Measurements from ENCODE around the gene CIBAR2.

CIBAR2 gene

GRCh38 chr16:85100265-85100664, 12.0 kb downstream of the CIBAR2 start:
- no peak for DNase-seq

- no peak for DNase-seq
Observed at GRCh38 chr16:85098565-85098964, 13.7 kb downstream of the CIBAR2 start.

DNA sequence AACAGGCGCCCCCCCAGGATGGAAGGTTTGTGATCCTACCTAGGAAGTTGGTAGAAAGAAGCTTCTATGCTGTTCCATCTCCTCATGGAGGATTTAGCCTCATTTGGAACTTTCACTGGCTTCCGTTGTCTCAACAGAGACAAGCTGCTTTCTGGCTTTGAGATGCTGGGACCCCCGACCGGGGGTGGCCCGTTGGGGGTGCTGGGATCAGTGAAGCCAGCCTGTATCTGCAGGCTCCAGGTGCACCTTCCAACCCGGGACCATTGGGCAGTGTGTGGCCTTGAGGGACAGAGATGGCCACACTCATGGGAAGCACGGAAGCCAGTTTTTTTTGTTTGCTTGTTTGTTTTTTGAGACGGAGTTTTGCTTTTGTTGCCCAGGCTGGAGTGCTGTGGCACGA, 15.4 kb downstream of the CIBAR2 start:
- no peak for DNase-seq

GRCh38 chr16:85094812-85095211, 17.5 kb downstream of the CIBAR2 start:
- DNase-seq, result no peak

DNA sequence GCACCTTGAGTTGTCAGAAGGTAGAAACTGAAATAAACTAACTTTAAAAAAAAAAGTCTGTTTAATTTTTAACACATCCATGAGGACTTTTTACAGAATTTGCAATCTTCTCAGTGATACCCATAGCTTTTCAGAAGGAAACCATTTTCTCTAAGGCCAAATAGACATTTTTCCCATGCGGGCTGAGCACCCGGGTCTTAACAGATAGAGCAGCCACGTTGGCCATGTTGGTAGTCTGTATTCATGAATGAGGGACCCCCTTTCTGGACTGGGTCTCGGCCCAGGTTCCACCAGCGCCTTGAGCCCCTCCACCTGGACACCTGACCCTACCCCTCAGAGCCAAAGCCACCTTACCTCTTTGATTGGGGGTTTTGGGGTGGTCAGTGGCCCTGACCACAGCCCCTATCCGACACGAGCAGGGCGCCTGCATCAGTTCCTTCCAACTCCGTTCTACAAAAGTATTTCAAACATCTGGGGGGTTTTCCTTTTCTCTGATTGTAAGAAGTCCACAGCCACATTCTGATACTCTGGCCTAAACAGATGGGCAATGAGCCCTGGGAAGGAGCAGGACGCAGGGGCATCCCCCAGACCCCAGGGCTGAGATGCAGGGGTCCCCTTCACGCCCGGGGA, 18.0 kb downstream of the CIBAR2 start:
- DNase-seq, result no peak

DNA sequence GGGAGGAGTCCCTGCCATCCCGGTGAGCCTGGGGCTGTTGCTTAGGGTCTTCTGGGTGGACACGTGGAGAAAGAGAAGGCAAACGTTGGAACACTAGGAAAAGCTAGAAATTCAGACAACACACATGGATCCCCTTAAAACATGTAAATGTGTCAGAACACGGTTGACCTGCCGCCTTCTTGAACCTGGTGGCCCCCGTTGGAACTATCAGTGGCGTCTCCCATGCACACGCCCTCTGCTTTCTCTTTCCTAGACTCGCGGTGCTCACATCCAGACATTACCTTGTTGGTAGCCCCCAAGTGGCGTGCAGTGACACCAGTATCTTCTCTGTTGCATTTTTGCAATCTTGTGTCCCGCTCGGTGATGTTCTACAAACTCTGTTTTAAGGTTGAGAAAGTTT, 18.6 kb downstream of the CIBAR2 start:
- DNase-seq, result no peak

GRCh38 chr16:85092851-85093250, 19.4 kb downstream of the CIBAR2 start:
- DNase-seq, result no peak

DNA sequence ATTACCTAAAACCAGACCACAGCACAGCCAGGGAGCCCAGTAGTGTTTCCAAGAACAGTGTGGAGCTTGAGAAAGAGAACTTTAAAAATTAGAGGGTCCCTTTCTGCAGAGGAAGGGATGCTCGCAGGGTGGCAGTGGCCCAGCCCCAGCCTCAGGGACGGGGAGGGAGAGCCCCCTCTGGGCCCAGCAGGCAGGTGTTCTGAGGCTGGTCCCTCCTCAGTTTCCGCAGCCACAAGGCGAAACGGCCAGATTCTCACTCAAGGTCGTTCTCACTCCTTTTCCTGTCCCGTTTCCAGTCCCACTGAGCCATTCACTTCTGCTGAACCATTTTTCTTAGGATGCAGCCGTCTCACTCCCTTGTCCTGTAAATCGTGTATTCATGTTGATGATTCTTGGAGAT, 20.0 kb downstream of the CIBAR2 start:
- no peak for DNase-seq

DNA sequence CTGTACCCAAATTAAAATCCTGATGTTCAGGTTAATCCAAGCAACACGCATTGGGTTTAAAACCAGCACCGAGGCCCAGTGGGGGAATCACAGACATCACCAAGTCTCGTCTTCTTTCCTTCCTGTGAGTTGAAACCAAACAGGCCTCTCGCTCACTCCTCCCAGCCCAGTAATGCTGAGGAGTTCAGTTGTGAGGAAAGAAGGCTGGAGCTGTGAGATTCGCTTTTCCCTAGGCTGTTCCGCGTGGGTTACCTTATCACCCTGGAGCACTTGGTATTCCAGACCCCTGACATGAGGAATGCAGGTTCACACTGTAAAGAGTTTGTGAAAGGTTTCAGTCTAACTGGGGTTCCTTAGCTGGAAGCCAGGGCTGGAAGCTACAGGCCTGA, 20.8 kb downstream of the CIBAR2 start:
- DNase-seq, result no peak

DNA sequence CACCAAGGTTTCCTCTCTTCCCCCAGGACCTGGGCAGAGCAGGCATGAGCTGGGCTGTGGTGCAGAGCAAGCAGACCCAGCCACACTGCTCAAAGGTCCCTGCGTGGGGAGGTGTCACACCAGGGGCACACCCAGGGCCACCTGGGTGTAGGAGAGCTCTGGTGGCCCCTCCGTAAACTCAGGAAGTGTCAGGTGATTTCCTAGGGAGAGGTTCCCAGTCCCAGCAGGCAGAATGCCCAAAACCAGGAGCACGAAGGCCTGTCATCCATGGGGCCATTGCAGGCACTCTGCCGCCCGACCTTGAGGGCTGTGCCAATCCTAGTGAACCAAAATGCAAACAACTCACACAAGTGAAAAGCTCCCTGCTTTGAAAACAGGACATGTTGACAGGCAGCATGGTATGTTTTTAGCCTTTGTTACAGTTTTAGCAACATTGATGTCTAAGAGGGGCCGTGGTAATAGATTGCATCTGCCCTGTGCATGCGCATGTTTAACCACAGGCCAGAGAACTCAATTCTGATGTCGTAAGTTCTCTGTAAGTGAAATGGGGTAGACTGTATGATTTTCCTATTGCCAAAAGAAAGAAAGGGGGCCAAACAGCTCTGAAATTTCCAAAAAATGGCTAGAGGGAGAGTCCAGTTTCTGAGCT, 21.3 kb downstream of the CIBAR2 start:
- no peak for DNase-seq

GRCh38 chr16:85090181-85090580, 22.1 kb downstream of the CIBAR2 start:
- DNase-seq, result no peak

DNA sequence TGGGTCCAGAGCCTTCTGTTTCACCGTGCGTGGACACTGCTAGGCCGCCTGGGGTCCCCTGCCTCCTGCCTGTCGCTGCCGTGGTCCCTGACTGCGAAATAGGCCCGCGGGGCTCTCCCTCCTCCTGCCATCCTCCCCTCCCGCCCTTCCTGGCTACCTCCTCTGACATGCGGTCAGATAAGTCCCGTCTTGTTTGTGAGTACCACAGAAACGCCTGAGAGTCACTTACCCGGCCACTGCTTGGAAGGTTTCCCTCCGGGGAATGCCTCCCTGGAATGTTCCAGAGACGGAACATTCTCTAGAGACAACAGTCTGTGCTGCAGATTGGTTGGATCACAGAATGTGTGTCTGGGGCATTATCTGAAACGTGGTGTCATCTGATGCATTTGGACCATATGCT, 22.7 kb downstream of the CIBAR2 start:
- no peak for DNase-seq

GRCh38 chr16:85088570-85089199, 23.6 kb downstream of the CIBAR2 start:
- no peak for DNase-seq

GRCh38 chr16:85087899-85088569, 24.2 kb downstream of the CIBAR2 start:
- DNase-seq, result no peak

DNA sequence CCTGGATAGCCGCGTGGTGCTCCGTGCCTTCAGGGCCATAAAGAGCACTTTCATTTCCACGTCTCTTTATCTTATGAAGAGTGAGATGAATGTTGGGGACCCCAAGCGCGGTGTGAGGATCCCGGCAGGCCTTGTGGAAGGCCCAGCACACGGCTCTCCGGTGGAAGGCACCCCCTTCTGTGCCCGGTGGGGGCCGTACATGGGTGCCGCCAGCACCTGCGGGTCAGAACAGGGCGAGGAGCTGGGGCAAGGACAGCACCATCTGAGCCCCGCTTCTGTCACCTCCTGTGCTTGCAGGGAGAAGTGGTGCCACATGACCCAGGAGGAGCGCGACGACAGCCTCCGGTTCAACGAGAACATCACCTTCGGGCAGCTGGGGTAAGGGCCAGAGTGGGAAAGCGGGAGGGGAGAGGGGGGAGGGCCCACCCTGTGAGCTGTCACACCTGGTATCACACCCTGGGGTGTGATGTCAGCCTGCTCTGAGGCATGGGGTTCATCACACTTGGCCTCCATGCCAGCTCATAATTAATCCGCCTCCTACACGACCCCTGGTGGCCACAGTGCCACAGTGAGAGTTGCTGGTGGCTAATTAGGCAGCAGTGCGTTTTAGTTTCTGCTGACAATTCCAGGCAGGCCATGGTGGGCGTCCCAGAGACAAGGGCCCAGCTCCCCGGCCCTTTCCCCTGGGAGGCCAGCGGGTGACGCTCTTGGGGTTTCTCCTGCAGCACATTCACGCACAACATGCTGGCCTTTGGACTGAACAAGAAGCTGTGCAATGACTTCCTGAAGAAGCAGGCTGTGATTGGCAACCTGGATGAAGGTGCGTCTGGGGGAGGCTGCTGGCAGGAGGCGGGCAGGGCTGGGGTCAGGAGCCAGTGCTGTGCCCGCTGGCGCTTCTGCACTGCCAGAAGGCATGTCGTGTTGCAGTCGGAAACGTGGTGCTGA, 25.7 kb downstream of the CIBAR2 start:
- DNase-seq, result no peak

- DNase-seq, result no peak
Observed at GRCh38 chr16:85085721-85086120, 26.6 kb downstream of the CIBAR2 start.

DNA sequence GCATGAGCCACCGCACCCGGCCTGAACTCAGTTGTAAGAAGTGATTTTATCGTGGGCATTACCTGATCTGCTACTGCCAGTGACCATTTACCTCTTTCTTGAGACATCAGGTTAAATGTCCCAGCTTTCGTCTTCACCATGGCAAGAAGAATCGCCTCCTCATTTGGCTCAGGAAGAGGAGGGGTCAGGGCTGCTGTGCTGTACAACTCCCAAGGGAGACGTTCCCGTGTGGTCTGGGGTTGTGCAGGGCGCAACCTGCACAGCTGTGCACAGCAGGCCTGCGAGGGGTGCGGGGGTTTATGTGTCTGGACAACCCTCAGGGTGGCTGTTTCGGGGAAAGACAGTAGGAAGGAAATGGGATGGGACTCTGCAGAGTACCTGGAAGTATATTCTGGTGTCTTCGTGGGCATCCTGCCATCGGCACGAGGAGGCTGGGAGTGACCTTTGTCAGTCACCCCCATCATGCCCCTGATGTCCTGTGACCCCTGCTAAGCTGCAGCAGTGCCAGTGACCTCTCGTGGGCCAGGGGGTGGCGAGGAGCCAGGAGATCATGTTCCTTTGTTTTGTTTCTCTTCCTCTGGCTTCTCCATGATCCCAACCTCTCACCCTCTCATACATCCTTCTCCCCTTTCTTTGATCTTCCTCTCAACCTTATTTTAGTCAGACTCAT, 27.3 kb downstream of the CIBAR2 start:
- DNase-seq, result no peak

GRCh38 chr16:85083051-85083639, 29.1 kb downstream of the CIBAR2 start:
- no peak for DNase-seq

DNA sequence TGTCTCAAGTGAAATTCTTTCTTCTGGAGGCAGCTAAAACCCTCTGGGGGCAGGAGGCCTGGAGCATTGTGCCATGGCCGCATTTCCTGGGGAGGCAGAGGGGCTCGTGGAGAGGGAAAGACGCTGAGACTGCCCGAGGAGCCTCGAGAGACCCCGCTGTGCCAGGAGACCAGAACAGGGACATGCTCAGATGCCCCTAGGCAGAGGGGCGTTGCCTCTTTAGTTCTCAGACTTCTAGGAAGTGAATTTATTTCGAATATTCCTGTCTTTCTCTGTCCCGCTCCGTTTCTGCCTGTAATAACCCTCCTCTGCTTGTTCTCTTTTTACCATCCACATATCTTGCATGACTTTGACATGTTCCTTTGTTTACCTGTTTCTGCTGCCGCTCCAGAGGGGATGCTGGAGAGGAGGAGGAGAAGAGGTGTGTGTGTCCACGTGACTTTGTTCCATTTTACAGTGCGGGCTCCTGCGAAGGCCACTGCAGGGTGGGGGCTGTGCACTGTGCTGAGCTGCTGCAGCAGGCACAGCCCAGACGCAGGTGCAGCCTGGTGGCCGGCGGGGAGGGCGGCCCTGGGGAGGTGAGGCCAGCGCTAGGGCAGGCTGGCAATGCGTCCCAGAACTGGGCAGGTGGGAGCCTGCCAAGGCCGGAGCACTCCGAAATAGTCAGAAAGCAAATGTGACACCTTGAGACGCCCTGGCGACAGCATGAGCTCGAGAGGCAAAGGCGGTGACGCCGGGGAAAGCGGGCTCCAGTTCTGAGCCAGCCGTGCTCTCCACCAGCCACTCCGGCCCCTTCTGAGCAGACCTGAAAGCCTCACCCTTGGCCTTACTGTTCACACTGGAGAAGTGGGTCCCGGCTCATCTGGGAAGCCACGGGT, 29.9 kb downstream of the CIBAR2 start:
- no peak for DNase-seq

DNA sequence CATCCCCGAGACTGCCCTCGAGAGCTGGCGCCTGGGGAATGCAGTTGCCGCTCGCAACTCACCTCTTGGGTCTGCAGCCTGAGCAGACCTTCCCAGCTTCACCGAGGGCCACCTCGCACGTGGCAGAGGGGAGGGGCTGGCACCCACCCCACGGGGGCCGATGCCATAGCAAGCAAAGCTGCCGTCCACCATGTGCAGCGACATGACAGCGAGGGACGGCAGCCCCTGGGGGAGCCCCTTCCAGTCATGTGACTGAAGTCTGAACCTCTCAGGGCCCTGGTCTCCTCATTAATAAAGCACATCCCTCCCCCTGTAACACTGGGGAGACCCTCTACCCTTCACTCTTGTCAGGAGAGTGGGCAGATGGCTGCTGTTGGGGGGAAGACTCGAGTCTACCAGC, 30.5 kb downstream of the CIBAR2 start:
- no peak for DNase-seq

- no peak for DNase-seq
Observed at GRCh38 chr16:85081038-85081437, 31.2 kb downstream of the CIBAR2 start.

Data from NCI-H1048 (cell line).